Measurements from ENCODE around the gene SETBP1.

The SETBP1 gene

DNA sequence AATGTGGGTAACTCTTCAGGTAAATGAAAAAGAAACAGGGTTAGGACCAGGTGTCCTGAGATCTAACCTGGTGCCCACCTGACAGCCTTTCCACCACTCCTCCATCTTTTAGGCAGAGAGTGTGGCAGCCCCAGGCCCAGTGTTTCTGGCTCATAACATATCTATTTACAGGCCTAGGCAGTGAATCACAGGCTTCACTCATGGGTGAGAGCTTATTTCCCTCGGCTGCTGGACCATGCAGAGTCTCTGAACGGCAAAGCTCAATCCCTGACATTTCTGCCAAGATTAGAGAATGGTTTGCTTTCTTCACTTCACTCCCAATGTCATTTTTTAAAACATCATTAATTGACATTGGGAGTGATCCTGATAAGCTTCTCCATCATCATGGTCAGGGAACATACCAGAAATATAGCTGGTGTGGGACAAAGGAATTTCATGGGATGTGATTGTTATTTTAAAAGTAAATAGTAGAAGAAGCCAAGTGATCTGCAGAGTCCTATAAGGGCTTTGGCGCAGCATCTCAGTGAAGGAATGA lies 323.9 kb downstream of the SETBP1 start (continued):
- TF ChIP-seq, protein P1, sequence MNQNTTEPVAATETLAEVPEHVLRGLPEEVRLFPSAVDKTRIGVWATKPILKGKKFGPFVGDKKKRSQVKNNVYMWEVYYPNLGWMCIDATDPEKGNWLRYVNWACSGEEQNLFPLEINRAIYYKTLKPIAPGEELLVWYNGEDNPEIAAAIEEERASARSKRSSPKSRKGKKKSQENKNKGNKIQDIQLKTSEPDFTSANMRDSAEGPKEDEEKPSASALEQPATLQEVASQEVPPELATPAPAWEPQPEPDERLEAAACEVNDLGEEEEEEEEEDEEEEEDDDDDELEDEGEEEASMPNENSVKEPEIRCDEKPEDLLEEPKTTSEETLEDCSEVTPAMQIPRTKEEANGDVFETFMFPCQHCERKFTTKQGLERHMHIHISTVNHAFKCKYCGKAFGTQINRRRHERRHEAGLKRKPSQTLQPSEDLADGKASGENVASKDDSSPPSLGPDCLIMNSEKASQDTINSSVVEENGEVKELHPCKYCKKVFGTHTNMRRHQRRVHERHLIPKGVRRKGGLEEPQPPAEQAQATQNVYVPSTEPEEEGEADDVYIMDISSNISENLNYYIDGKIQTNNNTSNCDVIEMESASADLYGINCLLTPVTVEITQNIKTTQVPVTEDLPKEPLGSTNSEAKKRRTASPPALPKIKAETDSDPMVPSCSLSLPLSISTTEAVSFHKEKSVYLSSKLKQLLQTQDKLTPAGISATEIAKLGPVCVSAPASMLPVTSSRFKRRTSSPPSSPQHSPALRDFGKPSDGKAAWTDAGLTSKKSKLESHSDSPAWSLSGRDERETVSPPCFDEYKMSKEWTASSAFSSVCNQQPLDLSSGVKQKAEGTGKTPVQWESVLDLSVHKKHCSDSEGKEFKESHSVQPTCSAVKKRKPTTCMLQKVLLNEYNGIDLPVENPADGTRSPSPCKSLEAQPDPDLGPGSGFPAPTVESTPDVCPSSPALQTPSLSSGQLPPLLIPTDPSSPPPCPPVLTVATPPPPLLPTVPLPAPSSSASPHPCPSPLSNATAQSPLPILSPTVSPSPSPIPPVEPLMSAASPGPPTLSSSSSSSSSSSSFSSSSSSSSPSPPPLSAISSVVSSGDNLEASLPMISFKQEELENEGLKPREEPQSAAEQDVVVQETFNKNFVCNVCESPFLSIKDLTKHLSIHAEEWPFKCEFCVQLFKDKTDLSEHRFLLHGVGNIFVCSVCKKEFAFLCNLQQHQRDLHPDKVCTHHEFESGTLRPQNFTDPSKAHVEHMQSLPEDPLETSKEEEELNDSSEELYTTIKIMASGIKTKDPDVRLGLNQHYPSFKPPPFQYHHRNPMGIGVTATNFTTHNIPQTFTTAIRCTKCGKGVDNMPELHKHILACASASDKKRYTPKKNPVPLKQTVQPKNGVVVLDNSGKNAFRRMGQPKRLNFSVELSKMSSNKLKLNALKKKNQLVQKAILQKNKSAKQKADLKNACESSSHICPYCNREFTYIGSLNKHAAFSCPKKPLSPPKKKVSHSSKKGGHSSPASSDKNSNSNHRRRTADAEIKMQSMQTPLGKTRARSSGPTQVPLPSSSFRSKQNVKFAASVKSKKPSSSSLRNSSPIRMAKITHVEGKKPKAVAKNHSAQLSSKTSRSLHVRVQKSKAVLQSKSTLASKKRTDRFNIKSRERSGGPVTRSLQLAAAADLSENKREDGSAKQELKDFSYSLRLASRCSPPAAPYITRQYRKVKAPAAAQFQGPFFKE (tag by site-specific recombination; IDR thresholded peaks at IDR 0.05; ENCODE audit: borderline replicate concordance) = no peak
- TF ChIP-seq ZNF157 (tag by site-specific recombination; IDR thresholded peaks at IDR 0.05) (no peak), ZBTB21 (tag by site-specific recombination; IDR thresholded peaks at IDR 0.05) (no peak), ZFHX2 (tag by site-specific recombination; conservative IDR thresholded peaks at IDR 0.05) (no peak), ZNF514 (tag by site-specific recombination; IDR thresholded peaks at IDR 0.05) (no peak), ZEB2 (tag by site-specific recombination; IDR thresholded peaks at IDR 0.05) (no peak)
- TF ChIP-seq, protein P2, sequence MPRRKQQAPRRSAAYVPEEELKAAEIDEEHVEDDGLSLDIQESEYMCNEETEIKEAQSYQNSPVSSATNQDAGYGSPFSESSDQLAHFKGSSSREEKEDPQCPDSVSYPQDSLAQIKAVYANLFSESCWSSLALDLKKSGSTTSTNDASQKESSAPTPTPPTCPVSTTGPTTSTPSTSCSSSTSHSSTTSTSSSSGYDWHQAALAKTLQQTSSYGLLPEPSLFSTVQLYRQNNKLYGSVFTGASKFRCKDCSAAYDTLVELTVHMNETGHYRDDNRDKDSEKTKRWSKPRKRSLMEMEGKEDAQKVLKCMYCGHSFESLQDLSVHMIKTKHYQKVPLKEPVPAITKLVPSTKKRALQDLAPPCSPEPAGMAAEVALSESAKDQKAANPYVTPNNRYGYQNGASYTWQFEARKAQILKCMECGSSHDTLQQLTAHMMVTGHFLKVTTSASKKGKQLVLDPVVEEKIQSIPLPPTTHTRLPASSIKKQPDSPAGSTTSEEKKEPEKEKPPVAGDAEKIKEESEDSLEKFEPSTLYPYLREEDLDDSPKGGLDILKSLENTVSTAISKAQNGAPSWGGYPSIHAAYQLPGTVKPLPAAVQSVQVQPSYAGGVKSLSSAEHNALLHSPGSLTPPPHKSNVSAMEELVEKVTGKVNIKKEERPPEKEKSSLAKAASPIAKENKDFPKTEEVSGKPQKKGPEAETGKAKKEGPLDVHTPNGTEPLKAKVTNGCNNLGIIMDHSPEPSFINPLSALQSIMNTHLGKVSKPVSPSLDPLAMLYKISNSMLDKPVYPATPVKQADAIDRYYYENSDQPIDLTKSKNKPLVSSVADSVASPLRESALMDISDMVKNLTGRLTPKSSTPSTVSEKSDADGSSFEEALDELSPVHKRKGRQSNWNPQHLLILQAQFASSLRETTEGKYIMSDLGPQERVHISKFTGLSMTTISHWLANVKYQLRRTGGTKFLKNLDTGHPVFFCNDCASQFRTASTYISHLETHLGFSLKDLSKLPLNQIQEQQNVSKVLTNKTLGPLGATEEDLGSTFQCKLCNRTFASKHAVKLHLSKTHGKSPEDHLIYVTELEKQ (tag by site-specific recombination; IDR thresholded peaks at IDR 0.05; ENCODE audit: borderline replicate concordance) = no peak
- TF ChIP-seq, protein P3, sequence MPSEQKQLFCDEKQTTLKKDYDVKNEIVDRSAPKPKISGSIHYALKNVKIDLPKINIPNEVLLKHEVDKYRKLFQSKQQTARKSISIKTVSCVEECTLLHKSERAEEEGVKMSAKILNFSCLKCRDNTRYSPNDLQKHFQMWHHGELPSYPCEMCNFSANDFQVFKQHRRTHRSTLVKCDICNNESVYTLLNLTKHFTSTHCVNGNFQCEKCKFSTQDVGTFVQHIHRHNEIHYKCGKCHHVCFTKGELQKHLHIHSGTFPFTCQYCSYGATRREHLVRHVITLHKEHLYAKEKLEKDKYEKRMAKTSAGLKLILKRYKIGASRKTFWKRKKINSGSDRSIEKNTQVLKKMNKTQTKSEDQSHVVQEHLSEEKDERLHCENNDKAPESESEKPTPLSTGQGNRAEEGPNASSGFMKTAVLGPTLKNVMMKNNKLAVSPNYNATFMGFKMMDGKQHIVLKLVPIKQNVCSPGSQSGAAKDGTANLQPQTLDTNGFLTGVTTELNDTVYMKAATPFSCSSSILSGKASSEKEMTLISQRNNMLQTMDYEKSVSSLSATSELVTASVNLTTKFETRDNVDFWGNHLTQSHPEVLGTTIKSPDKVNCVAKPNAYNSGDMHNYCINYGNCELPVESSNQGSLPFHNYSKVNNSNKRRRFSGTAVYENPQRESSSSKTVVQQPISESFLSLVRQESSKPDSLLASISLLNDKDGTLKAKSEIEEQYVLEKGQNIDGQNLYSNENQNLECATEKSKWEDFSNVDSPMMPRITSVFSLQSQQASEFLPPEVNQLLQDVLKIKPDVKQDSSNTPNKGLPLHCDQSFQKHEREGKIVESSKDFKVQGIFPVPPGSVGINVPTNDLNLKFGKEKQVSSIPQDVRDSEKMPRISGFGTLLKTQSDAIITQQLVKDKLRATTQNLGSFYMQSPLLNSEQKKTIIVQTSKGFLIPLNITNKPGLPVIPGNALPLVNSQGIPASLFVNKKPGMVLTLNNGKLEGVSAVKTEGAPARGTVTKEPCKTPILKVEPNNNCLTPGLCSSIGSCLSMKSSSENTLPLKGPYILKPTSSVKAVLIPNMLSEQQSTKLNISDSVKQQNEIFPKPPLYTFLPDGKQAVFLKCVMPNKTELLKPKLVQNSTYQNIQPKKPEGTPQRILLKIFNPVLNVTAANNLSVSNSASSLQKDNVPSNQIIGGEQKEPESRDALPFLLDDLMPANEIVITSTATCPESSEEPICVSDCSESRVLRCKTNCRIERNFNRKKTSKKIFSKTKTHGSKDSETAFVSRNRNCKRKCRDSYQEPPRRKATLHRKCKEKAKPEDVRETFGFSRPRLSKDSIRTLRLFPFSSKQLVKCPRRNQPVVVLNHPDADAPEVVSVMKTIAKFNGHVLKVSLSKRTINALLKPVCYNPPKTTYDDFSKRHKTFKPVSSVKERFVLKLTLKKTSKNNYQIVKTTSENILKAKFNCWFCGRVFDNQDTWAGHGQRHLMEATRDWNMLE (tag by site-specific recombination; conservative IDR thresholded peaks at IDR 0.05; ENCODE audit: low read depth) = no peak
- TF ChIP-seq, protein P4, sequence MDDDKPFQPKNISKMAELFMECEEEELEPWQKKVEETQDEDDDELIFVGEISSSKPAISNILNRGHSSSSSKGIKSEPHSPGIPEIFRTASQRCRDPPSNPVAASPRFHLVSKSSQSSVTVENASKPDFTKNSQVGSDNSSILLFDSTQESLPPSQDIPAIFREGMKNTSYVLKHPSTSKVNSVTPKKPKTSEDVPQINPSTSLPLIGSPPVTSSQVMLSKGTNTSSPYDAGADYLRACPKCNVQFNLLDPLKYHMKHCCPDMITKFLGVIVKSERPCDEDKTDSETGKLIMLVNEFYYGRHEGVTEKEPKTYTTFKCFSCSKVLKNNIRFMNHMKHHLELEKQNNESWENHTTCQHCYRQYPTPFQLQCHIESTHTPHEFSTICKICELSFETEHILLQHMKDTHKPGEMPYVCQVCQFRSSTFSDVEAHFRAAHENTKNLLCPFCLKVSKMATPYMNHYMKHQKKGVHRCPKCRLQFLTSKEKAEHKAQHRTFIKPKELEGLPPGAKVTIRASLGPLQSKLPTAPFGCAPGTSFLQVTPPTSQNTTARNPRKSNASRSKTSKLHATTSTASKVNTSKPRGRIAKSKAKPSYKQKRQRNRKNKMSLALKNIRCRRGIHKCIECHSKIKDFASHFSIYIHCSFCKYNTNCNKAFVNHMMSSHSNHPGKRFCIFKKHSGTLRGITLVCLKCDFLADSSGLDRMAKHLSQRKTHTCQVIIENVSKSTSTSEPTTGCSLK (tag by site-specific recombination; IDR thresholded peaks at IDR 0.05) = no peak
